BLaER1 (cell line): ENCODE measurements around the gene ACYP2.

Experiments used
- H3K27ac ChIP-seq: shearing (Covaris generic); formaldehyde crosslinking; 2 replicates; pipeline ENCODE4 v1.8.1; 2022
- H3K27me3 ChIP-seq: shearing (Covaris generic); formaldehyde crosslinking; 2 replicates; pipeline ENCODE4 v1.8.1; 2022
- H3K36me3 ChIP-seq: shearing (Covaris generic); formaldehyde crosslinking; 2 replicates; pipeline ENCODE4 v1.8.1; 2022
- H3K4me1 ChIP-seq: shearing (Covaris generic); formaldehyde crosslinking; 2 replicates; pipeline ENCODE4 v1.8.1; 2022
- H3K4me2 ChIP-seq: shearing (Covaris generic); formaldehyde crosslinking; 2 replicates; pipeline ENCODE4 v1.8.1; 2022
- H3K4me3 ChIP-seq: shearing (Covaris generic); formaldehyde crosslinking; 2 replicates; pipeline ENCODE4 v1.8.1; 2022
- H3K9ac ChIP-seq: shearing (Covaris generic); formaldehyde crosslinking; 2 replicates; pipeline ENCODE4 v1.8.1; 2022
- H3K9me3 ChIP-seq: shearing (Covaris generic); formaldehyde crosslinking; 2 replicates; pipeline ENCODE4 v1.8.1; 2022
- H4K20me1 ChIP-seq: shearing (Covaris generic); formaldehyde crosslinking; 2 replicates; pipeline ENCODE4 v1.8.1; 2022
- Cebpa-rat ChIP-seq: shearing (Covaris generic); IDR thresholded peaks from 2 replicates; pipeline ENCODE4 v1.8.1; 2022

Gene ACYP2

GRCh38 chr2:54189539-54189938, 74.1 kb downstream of the ACYP2 start:
- no peak for TF ChIP-seq Cebpa-rat
- H3K9me3 ChIP-seq = no peaks in the 10 kb centered on the region
- H3K27me3 ChIP-seq = no peaks in the 10 kb centered on the region
- H3K36me3 ChIP-seq = no peaks in the 10 kb centered on the region
- no peak overlapping the region for H3K4me2 ChIP-seq
- no peak overlapping the region for H3K9ac ChIP-seq
- H4K20me1 ChIP-seq = no peaks in the 10 kb centered on the region
- no peaks in the 10 kb centered on the region for H3K4me1 ChIP-seq
- H3K27ac ChIP-seq = no peak overlapping the region
- no peak overlapping the region for H3K4me3 ChIP-seq

GRCh38 chr2:54191361-54192135, 76.1 kb downstream of the ACYP2 start:
- no peak for TF ChIP-seq Cebpa-rat
- H3K36me3 ChIP-seq = no peaks in the 10 kb centered on the region
- no peak overlapping the region for H3K9ac ChIP-seq
- no peak overlapping the region for H3K4me3 ChIP-seq
- no peaks in the 10 kb centered on the region for H3K4me1 ChIP-seq
- no peak overlapping the region for H3K27ac ChIP-seq
- no peak overlapping the region for H3K4me2 ChIP-seq
- H3K9me3 ChIP-seq = no peaks in the 10 kb centered on the region
- no peaks in the 10 kb centered on the region for H3K27me3 ChIP-seq
- H4K20me1 ChIP-seq = no peaks in the 10 kb centered on the region

- Histone ChIP-seq H3K27me3 (no peaks in the 10 kb centered on the region), H3K36me3 (no peaks in the 10 kb centered on the region)
Measured at GRCh38 chr2:54194761-54195750, 79.6 kb downstream of the ACYP2 start.

GRCh38 chr2:54196646-54197045, 81.2 kb downstream of the ACYP2 start:
- Histone ChIP-seq H4K20me1 (no peaks in the 10 kb centered on the region), H3K4me2 (no peak overlapping the region), H3K27me3 (no peaks in the 10 kb centered on the region), H3K9me3 (0 out of 2 replicates have a peak, but pooled peaks cover 3% of the 10 kb centered on the region), H3K4me3 (no peak overlapping the region), H3K27ac (no peak overlapping the region), H3K36me3 (no peaks in the 10 kb centered on the region), H3K9ac (no peak overlapping the region), H3K4me1 (no peaks in the 10 kb centered on the region)
- no peak for TF ChIP-seq Cebpa-rat

More at GRCh38 chr2:54194761-54195750, 79.6 kb downstream of the ACYP2 start:
- Histone ChIP-seq H3K27ac (no peak overlapping the region), H3K4me3 (no peak overlapping the region), H3K4me1 (no peaks in the 10 kb centered on the region), H4K20me1 (no peaks in the 10 kb centered on the region), H3K4me2 (no peak overlapping the region), H3K9me3 (no peaks in the 10 kb centered on the region), H3K9ac (no peak overlapping the region)
- TF ChIP-seq Cebpa-rat = no peak

- Histone ChIP-seq H3K4me1 (no peaks in the 10 kb centered on the region), H3K27me3 (no peaks in the 10 kb centered on the region), H4K20me1 (no peaks in the 10 kb centered on the region), H3K27ac (no peak overlapping the region), H3K36me3 (no peaks in the 10 kb centered on the region), H3K9ac (no peak overlapping the region), H3K4me3 (no peak overlapping the region), H3K4me2 (no peak overlapping the region), H3K9me3 (0 out of 2 replicates have a peak, but pooled peaks cover 8% of the 10 kb centered on the region)
- TF ChIP-seq Cebpa-rat = no peak
Measured at GRCh38 chr2:54204476-54204875, 89.1 kb downstream of the ACYP2 start.

GRCh38 chr2:54206596-54206995, 91.2 kb downstream of the ACYP2 start:
- Histone ChIP-seq H4K20me1 (no peaks in the 10 kb centered on the region), H3K9ac (no peak overlapping the region), H3K36me3 (no peaks in the 10 kb centered on the region), H3K4me3 (no peak overlapping the region), H3K27me3 (no peaks in the 10 kb centered on the region), H3K4me1 (no peaks in the 10 kb centered on the region), H3K27ac (no peak overlapping the region), H3K9me3 (0 out of 2 replicates have a peak, but pooled peaks cover 5% of the 10 kb centered on the region), H3K4me2 (no peak overlapping the region)
- TF ChIP-seq Cebpa-rat = no peak

- H4K20me1 ChIP-seq = no peaks in the 10 kb centered on the region
- H3K9ac ChIP-seq = no peak overlapping the region
- H3K9me3 ChIP-seq = no peaks in the 10 kb centered on the region
- no peak overlapping the region for H3K4me3 ChIP-seq
- H3K4me2 ChIP-seq = no peak overlapping the region
- no peak for TF ChIP-seq Cebpa-rat
- H3K27me3 ChIP-seq = no peaks in the 10 kb centered on the region
- no peaks in the 10 kb centered on the region for H3K4me1 ChIP-seq
- no peak overlapping the region for H3K27ac ChIP-seq
- H3K36me3 ChIP-seq = no peaks in the 10 kb centered on the region
Measured at GRCh38 chr2:54207666-54208195, 92.3 kb downstream of the ACYP2 start.

GRCh38 chr2:54208364-54209240, 93.2 kb downstream of the ACYP2 start:
- no peak for TF ChIP-seq Cebpa-rat
- Histone ChIP-seq H4K20me1 (no peaks in the 10 kb centered on the region), H3K27me3 (no peaks in the 10 kb centered on the region), H3K9me3 (peaks cover 2% of the 10 kb centered on the region), H3K27ac (no peak overlapping the region), H3K4me1 (no peaks in the 10 kb centered on the region), H3K4me2 (no peak overlapping the region), H3K9ac (no peak overlapping the region), H3K4me3 (no peak overlapping the region), H3K36me3 (no peaks in the 10 kb centered on the region)

- no peaks in the 10 kb centered on the region for H3K36me3 ChIP-seq
- no peak overlapping the region for H3K4me3 ChIP-seq
- no peaks in the 10 kb centered on the region for H4K20me1 ChIP-seq
- H3K4me1 ChIP-seq = no peaks in the 10 kb centered on the region
- no peak overlapping the region for H3K27ac ChIP-seq
- no peak for TF ChIP-seq Cebpa-rat
- H3K9ac ChIP-seq = no peak overlapping the region
- no peaks in the 10 kb centered on the region for H3K27me3 ChIP-seq
- peaks cover 4% of the 10 kb centered on the region for H3K9me3 ChIP-seq
- H3K4me2 ChIP-seq = no peak overlapping the region
Measured at GRCh38 chr2:54209379-54209778, 94.0 kb downstream of the ACYP2 start.
